ENCODE measurements around the gene SNAI3.
"Not testable (repeated sequence)": the region's sequence is repeated elsewhere in the genome, so short reads cannot be mapped to it uniquely, and the experiment has no call there.

The SNAI3 gene

DNA sequence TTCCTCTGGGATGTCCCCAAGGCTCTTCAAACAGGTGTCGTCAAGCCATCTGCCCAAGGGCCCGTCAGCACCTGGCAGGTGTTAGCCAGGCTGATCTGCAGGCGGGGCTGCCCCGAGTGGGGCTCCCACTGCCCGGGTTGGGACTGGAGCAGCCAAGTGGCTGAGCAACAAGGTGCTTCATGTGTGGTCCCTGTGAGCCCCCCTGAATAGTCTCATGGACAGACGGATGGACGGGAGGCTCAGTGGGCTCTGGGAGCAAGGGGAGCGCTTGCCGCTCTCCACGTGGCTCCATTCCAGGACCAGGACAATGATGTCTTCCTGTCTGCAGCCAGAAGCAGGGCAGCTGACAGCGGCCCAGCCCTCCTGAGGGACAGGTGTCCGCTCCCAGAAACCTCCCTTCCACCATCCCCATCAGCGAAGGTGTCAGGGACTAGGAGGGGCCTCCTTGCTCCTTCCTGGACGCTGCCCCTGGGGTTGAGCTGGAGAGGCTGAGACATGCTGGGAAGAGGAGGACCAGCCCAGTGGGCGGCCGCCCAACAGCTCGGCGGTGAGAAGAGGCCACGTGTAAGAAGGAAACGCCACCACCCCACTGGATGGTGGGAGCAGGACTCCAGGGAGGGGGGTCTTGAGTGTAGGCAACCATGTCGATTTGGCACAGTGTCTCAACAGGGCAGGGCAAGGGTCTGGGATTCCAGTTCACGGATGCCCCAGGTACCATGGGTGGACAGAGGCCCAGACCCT is 9.6 kb downstream of the SNAI3 start:
- TF ChIP-seq, protein P1, sequence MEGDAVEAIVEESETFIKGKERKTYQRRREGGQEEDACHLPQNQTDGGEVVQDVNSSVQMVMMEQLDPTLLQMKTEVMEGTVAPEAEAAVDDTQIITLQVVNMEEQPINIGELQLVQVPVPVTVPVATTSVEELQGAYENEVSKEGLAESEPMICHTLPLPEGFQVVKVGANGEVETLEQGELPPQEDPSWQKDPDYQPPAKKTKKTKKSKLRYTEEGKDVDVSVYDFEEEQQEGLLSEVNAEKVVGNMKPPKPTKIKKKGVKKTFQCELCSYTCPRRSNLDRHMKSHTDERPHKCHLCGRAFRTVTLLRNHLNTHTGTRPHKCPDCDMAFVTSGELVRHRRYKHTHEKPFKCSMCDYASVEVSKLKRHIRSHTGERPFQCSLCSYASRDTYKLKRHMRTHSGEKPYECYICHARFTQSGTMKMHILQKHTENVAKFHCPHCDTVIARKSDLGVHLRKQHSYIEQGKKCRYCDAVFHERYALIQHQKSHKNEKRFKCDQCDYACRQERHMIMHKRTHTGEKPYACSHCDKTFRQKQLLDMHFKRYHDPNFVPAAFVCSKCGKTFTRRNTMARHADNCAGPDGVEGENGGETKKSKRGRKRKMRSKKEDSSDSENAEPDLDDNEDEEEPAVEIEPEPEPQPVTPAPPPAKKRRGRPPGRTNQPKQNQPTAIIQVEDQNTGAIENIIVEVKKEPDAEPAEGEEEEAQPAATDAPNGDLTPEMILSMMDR (IDR thresholded peaks at IDR 0.05; ENCODE audit: control insufficient read depth, extremely low read depth, insufficient read depth) = no peak
- DNase-seq (ENCODE audit: low read depth) = no peak
- no peak overlapping the region for H3K4me3 ChIP-seq (ENCODE audit: low read depth, low read length)

DNA sequence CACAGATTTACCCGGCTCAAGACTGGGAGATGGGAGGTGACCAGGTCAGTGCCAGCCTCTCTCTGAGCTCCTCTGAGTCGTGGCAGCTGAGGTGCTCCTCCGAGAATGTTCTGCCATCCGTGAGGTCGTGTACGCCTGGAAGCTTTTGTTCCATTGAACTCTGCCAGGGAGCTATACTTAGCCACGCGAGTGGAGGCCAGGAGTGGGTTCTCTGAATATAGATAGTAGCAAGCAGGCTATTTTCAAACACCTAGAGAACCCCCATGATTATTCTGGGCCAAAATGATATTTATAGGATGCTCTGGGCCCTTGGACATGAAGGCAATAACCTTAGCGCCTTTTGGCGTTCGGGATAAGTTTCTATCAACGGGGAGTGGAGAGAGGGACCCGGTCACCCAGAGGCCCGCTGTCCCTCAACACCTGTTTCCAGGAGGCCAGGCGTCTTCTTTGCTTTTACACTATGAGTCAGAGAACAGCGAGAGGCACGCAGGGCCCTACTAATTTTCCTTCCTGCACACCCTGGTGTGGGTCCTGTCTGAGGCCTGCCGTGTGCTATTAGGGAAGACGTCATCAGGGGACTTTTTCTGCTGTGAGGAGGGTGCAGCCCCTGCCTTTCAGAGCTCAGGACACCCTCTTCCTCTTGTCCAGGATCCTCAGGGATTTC is 12.5 kb downstream of the SNAI3 start:
- no peak overlapping the region for H3K4me3 ChIP-seq (ENCODE audit: low read depth, low read length)
- DNase-seq (ENCODE audit: low read depth) = no peak
- TF ChIP-seq, protein P1 (IDR thresholded peaks at IDR 0.05; ENCODE audit: control insufficient read depth, extremely low read depth, insufficient read depth) = no peak

DNA sequence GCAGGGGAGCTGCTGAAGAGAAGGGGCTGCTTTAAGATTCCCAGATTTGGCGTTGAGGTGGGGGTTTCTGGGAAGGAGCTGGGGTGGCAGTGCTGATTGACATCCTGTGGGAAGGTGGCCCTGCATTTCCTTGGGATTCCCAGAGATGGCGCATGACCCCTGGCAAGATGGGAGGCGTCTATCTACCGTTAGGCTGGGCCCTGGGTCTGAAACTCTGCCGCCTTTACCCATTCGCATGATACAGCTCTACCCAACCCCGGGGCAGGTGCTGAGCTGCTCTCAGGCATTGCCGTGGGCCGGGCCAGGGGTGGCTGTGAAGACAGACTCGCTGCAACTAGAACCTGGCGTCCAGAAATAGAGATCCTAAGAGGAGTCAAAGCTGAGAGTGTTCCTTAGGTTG is 13.5 kb downstream of the SNAI3 start:
- no peak overlapping the region for H3K4me3 ChIP-seq (ENCODE audit: low read depth, low read length)
- TF ChIP-seq, protein P1 (IDR thresholded peaks at IDR 0.05; ENCODE audit: control insufficient read depth, extremely low read depth, insufficient read depth) = peak; percentile 12; the same call in 1 of the 2 replicates
- DNase-seq (ENCODE audit: low read depth) = no peak

DNA sequence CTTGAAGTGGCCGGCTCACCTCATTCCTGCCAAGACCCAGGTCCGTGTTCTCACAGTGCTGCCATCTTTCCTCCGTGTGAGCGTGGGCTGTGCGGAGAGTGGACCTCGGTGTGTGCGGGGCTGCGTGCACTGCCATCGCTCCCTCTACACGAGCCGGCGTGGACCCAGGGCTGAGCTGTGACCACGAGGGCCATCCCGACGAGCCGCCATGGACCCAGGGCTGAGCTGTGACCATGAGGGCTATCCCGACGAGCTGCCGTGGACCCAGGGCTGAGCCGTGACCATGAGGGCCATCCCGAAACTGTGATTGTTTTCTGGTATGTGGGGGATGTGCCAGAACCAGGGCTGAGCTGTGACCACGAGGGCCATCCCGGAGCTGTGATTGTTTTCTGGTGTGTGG is 14.5 kb downstream of the SNAI3 start:
- TF ChIP-seq, protein P1 (IDR thresholded peaks at IDR 0.05; ENCODE audit: control insufficient read depth, extremely low read depth, insufficient read depth) = no peak
- DNase-seq (ENCODE audit: low read depth) = no peak
- H3K4me3 ChIP-seq (ENCODE audit: low read depth, low read length) = no peak overlapping the region

DNA sequence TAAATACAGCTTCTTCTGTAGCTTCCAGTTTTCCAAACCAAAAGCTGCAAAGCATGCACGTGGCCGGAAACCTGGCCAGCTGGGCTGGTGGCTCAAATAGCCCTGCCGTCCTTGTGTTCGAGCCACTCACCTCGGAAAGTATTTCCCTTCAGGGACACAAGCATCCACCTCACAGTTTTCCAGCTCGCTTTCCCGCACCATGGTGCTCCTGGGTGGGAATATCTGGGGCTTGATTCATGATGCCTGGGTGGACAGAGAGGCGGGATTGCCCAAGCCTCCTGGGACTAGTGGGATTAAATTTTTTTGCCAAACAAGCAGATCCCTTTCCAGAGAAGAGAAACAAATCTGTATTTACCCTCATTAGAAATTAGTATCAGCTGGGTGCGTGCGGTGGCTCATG is 16.3 kb downstream of the SNAI3 start:
- TF ChIP-seq, protein P1 (IDR thresholded peaks at IDR 0.05; ENCODE audit: control insufficient read depth, extremely low read depth, insufficient read depth) = no peak
- no peak for DNase-seq (ENCODE audit: low read depth)
- no peak overlapping the region for H3K4me3 ChIP-seq (ENCODE audit: low read depth, low read length)

DNA sequence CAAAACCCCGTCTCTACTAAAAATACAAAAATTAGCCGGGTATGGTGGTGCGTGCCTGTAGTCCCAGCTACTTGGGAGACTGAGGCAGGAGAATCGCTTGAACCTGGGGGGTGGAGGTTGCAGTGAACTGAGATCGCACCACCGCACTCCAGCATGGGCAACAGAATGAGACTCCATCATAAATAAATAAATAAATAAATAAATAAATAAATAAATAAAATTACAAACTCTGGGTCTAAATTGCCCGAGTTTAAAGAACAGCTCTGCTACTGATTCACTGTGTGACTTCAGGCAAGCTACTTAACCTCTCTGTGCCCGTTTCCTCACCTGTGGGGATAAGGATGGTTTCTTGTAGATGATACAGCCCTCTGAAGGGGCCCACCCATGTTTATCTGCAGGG is 16.8 kb downstream of the SNAI3 start:
- DNase-seq (ENCODE audit: low read depth); H3K4me3 ChIP-seq (ENCODE audit: low read depth, low read length): not testable (repeated sequence)

DNA sequence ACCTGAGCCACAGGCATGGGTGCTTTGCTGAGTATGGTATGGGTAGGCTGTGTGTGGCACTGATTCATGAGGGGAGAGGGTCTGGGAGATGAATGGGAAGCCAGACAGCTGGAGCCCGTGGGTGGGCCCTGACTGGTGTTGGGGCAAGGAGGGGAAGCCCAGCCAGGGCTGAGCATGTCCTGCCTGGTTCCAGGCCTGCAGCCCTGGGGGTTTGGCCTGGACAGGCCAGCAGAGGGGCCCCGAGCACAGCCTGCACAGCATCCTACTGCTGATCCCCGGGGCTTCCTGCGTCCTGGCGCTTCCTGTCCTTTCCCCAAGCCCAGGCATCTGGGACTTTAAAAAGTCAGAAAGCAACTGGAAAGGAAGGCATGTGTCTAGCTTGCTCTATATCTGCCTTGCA is 18.8 kb downstream of the SNAI3 start:
- DNase-seq (ENCODE audit: low read depth) = no peak
- H3K4me3 ChIP-seq (ENCODE audit: low read depth, low read length) = no peak overlapping the region
- TF ChIP-seq, protein P1 (IDR thresholded peaks at IDR 0.05; ENCODE audit: control insufficient read depth, extremely low read depth, insufficient read depth) = no peak
